Measurements from ENCODE around the gene IL19. TPM values are rescaled to one million over a fixed set of nuclear protein-coding genes. Genes with fewer than 3 reads are reported as not detected.

Gene IL19
- total and polyA plus RNA-seq, 2 donors (not counting 3 experiments of a cell fraction or from before 2014, with no cell fraction given): not detected

GRCh38 chr1:206801467-206801866, 30.9 kb downstream of the IL19 start:
- Histone ChIP-seq H3K79me2 (ENCODE audit: control insufficient read depth, insufficient read depth, low read length) (no peaks in the 10 kb centered on the region), H3K9me3 (replicated peaks; ENCODE audit: control insufficient read depth, insufficient read depth, low read length) (no peaks in the 10 kb centered on the region), H3K27ac (ENCODE audit: insufficient read depth, low read depth, low read length) (no peak overlapping the region), H4K20me1 (replicated peaks; ENCODE audit: control insufficient read depth, extremely low read depth, insufficient read depth, low read length) (no peaks in the 10 kb centered on the region), H3K4me2 (ENCODE audit: insufficient read depth, low read length) (no peak overlapping the region), H3K4me1 (ENCODE audit: control insufficient read depth, extremely low read depth, insufficient read depth, low read length) (no peaks in the 10 kb centered on the region), H3K27me3 (ENCODE audit: control insufficient read depth in 2 of 2, insufficient read depth in 2 of 2, low read length in 2 of 2) (peaks cover 3 to 13% of the 10 kb centered on the region in 2 experiments), H3K4me3 (replicated peaks in 1 of 3; ENCODE audit: insufficient read depth in 1 of 3, low read depth in 1 of 3, low read length in 3 of 3) (no peak overlapping the region), H3K9ac (replicated peaks; ENCODE audit: extremely low read depth, insufficient read depth, low read length) (no peak overlapping the region), H2AFZ (ENCODE audit: low read depth, low read length) (no peak overlapping the region), H3K36me3 (ENCODE audit: control insufficient read depth in 2 of 2, extremely low read depth in 1 of 2, insufficient read depth in 2 of 2, low read length in 2 of 2) (no peaks in the 10 kb centered on the region), H3K9me1 (replicated peaks; ENCODE audit: control insufficient read depth, extremely low read depth, insufficient read depth, low read length) (no peaks in the 10 kb centered on the region)
- DNase-seq (ENCODE audit: low read depth, low spot score): no peak
- ChIA-PET POLR2A (no interaction called here), CTCF (interaction anchor here (1.3 kb wide), 1 partner anchor 111 kb away, joined by 3 read pairs; no protein-coding TSS in a partner anchor)
- dilution Hi-C loops (cut with MboI; ENCODE audit: extremely low pct_ligation_motif_present, low sequenced_read_pairs): no loop called here
- intact Hi-C loops (cut with micrococcal nuclease): no loop called here
- no peak for FAIRE-seq
- no peak for TF ChIP-seq JUN (IDR thresholded peaks at IDR 0.05; ENCODE audit: borderline replicate concordance, insufficient read depth, insufficient read length, low read depth)
- TF ChIP-seq POLR2AphosphoS5 (IDR thresholded peaks at IDR 0.05; ENCODE audit: insufficient read depth, low read depth, low read length): no peak
- no peak for TF ChIP-seq MAX (IDR thresholded peaks at IDR 0.05; ENCODE audit: insufficient read depth, insufficient read length)
- TF ChIP-seq MYC (IDR thresholded peaks at IDR 0.05; ENCODE audit: low read depth, low read length): no peak
- TF ChIP-seq POLR2A (IDR thresholded peaks at IDR 0.05; ENCODE audit: low read depth, low read length): no peak
- TF ChIP-seq GATA2 (IDR thresholded peaks at IDR 0.05; ENCODE audit: insufficient read depth, insufficient read length, low read depth, low read length): no peak
- TF ChIP-seq CTCF (IDR thresholded peaks at IDR 0.05; ENCODE audit: extremely low read depth in 1 of 2, insufficient read depth in 1 of 2, low read depth in 1 of 2, low read length in 2 of 2): no peak
- no peak for TF ChIP-seq EZH2 (IDR thresholded peaks at IDR 0.05; ENCODE audit: borderline replicate concordance, low read depth, low read length, severe bottlenecking)
- no peak for TF ChIP-seq FOS (IDR thresholded peaks at IDR 0.05; ENCODE audit: borderline replicate concordance, insufficient read depth, low read length)
- no TSS peak for BruUV-seq (replicated peaks)

Data from endothelial cell of umbilical vein (primary cell).